Measurements from ENCODE around the gene TTC8.
"Not testable (repeated sequence)": the region's sequence is repeated elsewhere in the genome, so short reads cannot be mapped to it uniquely, and the experiment has no call there.

Gene TTC8

DNA sequence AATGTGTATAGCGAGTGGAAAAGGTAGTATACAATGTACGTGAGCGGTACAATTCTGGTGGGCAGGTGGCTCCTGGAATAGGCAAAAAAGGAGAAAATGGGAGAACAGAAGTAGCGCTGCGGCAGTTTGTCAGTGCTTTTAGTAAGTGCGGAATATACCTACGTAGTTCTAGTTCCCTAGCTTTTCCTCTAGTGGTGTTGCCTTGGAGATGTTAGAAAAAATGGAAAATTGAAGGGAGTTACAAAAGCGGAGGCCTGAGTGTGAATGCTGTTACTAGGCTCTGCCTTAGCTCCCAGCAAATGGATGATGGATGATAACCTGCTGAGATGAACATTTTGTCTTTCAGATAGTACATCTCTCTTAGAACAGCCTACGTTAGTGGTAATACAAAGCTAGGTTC, 1.1 kb downstream of the TTC8 start:
- no peak for DNase-seq

DNA sequence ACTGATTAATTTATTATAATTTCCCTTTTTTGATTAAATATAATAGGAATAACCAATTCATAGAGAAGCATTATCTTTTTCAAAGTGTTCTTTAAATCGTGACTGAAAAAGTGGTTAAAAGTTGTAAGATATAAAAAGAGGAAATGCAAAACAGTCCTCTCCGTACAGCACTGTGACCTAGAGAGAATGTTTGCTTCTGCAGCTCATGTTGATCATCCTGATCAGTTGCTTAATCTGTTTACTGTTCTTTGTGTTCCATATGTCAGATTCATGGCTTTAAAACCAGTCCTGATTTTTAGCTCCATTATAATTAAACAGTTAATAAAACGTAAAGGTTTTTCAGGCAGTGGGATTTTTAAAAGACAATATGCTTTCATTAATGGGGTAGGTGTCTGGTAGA, 4.7 kb downstream of the TTC8 start:
- DNase-seq: no peak

DNA sequence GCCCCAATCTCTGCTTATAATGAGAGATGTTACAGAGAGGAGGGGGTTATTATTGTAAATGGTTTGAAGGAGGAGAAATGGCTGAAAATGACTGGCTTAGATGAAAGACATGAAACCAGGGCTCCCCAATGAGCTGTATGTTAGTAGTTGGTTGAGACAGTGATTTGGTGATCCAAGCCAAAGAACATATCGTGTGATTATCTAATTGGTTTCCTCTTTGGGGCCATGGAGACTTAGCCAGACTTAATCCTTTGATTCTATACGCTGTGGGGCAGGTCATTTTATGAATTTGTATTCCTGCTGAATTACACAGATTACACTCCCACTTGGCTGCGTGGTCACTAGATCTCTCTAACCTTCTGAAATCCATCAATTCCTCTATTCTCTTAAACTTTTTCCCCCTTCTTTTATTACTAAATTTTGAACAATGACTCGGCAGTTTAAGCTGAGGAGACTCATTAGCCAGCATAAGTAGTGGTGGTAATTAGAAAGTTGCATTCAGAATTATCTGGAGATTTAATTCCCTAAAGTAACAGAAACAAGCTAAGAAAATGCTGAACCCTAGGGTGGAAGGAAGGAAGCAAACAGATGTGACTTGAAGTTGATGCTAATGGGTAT, 5.3 kb downstream of the TTC8 start:
- DNase-seq: no peak

DNA sequence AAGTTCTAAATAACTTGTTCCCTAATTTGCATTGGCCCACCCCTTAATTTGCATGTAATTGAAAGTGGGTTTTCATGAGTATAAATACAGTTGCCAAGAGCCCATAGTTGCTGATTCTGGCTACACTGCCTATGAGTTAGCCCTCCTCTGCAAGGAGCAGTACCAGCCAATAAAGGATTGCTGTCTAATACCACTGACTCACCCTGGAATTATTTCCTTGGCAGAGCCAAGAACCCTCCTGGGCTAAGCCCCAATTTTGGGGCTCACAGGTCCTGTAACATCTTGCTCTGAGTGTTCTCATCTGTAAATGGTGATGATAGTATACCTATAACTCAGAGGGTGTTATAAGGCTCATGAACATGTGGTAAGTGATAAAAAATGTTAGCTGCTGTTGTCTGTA, 6.8 kb downstream of the TTC8 start:
- no peak for DNase-seq

DNA sequence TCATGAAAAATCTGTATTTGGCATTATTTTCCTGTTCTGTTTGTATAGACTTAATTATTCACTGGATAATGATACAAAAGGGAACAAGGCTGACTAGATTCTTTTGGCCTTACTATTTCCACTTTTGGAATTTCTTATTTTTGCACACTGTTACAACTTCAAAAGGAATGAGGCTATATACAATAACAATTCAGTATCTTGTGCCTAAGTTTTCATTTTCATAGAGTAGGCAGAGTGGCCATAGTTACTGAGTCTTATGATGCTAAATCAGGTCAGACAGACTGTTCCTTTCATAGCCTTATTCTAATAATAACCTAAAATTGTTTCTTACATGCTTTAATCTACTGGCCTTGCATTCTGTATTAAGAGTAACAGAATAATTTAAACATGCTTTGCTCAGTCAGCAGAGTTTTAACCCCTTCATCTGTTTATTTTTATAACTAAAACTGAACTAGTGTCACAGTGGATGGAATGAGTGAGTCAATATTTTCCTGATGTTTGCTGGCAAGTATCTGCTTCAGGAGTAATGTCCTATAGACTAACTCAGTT, 10.5 kb downstream of the TTC8 start:
- no peak for DNase-seq

DNA sequence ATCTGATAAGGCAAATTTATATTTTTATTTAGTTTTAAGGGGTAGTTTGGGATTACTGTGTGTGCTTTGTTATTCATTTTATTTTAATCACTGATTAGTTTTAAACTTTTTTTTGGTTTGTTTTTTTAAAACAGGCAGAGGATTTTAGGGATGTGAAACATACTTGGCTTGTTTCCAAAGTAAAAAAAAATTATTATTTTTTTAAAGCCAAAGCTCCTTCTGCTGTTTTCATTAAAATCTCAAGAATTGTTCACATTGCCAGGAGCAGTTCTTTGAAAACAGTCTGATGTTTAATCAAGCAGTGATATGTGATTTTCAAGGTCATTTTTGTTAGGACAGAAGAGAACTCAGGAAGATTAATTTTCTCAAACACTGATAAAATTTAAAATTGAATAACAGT, 11.2 kb downstream of the TTC8 start:
- DNase-seq: no peak

DNA sequence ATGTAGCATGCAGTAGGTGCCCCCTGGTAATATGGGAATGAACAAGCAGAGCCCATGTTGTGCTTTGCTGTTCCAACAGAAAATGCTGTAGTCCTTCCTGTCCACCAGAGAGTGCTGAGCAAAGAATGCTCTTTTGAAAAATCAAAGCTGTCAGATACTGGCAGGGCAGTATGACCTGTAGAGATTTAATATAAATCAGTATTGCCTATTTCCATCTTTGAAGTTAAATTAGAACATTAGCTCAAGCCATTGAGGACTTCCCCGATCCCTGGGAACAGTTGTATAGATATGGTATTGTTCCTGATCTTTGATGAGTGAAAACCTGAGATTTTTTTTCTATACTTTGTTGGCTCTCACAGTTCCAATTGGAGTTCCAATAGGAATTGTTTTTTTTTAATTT, 13.0 kb downstream of the TTC8 start:
- no peak for DNase-seq

DNA sequence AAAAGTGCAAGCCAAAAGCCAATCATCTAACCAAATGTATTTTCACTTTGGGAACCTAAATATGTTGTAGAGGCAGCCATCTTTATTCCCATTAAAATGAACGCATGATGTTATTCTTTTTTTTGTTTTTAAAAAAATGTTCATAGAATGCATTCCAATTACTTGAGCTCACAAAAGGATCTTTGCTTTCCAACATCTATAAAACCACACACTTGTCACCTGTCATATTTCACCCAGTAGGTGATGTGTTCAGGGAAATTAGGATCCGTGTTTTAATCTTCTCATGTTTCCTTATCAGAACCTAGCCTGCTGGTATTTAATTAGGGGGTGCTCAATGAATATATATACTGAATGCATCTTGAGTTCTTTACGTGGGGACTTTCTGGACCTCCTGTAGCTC, 13.6 kb downstream of the TTC8 start:
- DNase-seq: no peak

DNA sequence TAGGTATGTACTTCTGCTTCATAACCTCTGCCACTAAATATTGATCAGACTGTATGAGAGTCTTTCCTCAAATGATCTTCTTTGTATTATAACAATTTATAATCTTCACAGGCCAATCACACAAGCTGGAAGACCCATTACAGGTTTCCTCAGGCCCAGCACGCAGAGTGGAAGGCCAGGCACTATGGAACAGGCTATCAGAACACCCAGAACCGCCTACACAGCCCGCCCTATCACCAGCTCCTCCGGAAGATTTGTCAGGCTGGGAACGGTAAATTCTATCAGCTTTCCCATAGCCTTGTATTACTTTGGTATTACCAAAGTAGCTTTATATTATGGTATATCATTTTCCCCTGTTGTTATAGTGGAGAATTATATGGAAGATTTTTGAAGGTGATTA, 16.5 kb downstream of the TTC8 start:
- DNase-seq: no peak

DNA sequence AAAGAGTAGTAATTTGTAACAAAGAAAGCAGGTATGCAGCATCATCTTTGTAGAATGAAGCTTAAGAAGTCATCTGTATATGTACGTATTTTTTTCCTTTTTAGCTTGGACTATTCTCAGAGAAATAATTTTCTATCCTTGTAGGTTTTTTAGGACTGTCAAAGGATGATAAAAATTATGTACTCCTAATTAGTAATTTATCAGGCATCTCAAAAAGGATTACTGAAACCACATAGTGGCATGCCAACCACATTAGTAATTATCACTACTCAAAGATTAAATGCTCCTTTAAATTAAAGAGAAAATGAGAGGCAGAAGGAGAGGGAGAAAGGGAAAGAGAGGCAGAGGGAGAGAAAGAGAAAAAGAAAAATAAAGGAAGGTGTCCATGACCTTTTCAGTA, 17.3 kb downstream of the TTC8 start:
- no peak for DNase-seq

DNA sequence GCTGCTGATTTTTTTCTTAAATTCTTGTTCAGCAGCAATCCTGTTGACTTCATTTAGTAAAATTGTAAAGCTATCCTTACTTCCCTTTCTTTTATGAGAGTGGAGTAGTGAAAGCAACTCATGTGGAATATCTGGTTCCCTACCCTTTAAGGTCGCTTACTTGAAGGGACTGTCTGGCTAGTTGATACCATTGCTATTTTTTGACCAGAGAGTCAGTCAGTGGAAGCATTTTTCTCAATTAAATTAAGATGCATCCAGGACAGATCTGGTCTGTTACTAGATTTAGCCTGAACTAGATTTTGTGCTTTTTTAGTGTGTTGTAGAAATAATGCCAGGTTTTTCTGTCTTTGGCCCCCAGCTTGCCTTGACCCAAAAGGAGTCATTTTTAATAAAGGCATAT, 18.0 kb downstream of the TTC8 start:
- DNase-seq: no peak

DNA sequence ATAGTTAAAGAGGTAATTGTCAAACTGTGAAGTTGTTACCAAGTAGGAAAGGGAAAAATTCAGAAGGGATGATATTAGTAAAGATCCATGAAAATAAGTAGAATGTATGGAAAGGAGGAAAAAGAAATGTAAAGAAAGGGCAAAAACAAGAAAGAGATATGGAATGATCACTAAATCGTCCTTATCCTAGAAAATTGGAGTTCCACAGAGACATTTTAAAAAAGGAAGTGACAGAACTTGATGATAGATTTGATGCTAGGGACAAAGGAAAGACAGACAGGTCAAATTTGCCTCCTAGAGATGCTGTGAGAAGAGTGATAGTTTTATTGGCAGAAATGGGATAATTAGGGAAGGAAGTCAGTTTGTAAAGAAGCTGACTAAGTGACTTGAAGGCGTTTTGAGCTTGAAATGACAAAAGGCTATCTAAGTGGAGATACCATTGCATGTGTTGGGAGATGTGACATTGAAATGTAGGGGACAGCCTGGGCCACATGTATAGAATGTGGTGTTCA, 20.6 kb downstream of the TTC8 start:
- no peak for DNase-seq

DNA sequence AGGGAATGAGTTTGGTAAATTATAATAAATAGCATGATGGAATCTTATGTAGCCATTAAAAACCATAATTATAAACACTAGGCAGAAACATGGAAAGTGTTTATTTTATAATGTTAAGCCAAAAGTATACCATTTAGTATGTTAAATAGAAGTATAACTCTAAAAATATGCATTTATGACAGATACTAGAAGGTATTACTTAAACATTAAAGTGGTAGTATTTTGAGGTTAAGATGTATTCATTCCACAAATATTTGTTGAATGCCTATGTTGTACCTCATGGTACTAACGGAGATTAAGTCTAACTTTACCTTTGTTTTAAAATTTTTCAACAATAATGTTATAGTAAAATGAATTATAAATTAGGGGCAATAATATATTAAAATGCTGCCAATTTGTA, 24.1 kb downstream of the TTC8 start:
- DNase-seq: no peak

DNA sequence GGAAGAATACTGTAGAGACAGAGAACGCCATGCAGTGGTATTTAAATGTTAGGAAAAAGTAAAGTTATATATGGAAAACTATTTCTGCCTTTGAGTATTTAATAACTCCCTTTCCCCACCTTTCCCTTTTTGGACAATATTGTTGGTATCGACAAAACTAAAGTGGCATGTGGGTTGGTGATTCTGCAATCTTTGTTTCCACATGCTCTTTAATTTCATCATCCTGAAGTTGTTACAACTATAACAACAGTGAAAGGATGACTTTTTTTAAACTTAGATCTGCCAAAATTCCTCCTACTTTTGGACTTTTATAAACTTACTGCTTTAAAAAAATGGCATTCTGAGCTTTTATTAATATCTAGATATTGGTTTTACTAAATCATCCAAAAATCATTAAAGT, 25.3 kb downstream of the TTC8 start:
- DNase-seq: no peak

DNA sequence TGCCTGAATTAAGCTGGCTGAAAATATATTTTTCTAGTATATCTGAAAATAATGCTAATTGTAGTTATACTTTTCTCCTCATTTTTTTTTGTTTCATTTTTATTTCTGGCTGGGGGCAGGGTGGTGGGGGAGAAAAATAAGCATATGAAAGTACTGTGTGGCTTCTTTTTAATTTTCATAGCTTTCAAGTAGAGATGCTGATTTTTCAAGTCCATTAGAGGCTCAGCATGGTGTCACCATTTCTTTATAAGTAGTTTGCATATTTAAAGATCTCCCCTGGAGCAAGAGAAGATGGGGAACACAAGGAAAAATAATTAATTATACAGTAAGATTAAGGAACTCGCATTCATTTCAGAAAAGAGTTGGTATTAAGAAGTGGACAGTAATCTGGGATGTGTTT, 27.1 kb downstream of the TTC8 start:
- no peak for DNase-seq

DNA sequence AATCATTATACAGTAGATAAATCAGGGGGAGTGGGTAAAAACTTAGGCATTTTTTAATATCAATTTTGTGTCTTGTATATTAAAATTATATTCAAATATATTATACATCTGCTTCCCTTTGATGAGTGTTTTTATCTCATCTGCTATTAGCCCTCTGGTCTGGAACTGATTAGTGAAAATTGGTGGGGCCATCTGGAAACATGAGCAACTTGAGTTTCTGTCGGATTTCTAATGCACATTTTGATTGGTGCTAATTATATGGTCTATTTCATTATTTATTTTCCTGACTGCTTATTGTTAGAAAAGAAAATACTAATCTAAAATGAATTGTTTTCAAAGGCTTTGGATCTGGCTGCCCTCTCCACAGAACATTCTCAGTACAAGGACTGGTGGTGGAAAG, 28.2 kb downstream of the TTC8 start:
- DNase-seq: no peak

DNA sequence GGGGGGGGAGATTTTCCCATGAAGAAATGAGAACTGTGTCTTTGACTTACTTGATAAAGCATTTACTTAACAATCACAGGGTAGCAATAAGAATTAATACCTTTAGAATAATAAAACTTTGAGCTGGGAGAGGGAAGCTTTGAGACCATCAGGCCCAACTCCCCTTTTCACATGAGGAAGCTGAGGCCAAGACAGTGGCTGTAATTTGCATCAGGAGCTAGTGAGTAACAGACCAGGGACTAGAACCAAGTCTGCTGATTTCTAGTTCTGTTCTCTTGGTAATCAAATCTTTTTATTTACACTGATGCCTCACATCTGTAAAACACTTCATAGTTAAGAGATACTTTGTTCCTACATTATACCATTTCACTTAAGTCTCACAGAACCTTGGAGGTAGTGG, 28.7 kb downstream of the TTC8 start:
- DNase-seq: no peak

DNA sequence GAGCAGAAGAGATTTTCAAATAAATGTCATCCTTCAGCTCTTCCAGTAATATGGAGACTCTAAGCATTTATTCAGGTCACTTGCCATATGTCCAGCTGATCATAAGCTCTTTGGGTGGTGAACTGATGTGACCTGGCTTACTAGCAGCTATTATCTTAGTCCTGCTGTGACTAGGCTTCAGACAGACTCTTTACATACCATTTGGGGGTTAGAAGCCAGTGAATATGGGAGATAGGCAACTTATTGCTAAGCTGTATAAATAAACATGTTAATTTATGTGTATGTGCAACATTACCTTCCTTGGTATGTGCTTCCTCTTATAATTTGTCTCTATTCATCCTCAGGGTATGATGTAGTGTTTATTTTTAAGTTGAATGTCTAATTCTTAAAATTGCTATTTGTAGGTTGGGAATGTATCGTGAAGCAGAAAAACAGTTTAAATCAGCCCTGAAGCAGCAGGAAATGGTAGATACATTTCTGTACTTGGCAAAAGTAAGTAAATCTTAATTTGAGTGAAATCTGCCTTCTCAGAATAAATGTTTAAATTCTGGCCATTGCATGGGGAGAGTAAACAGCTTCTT, 32.4 kb downstream of the TTC8 start:
- no peak for DNase-seq

DNA sequence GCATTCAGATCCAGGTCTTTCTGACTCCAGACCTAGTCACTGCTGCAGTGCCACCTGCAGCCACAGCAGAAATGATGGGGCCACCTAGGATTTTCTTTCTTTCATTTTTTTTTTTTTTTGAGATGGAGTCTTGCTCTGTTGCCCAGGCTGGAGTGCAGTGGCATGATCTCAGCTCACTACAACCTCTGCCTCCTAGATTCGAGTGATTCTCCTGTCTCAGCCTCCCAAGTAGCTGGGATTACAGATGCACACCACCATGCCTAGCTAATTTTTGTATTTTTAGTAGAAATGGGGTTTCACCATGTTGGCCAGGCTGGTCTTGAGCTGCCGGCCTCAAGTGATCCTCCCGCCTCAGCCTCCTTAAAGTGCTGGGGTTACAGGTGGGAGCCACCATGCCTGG, 33.4 kb downstream of the TTC8 start:
- DNase-seq: not testable (repeated sequence)

DNA sequence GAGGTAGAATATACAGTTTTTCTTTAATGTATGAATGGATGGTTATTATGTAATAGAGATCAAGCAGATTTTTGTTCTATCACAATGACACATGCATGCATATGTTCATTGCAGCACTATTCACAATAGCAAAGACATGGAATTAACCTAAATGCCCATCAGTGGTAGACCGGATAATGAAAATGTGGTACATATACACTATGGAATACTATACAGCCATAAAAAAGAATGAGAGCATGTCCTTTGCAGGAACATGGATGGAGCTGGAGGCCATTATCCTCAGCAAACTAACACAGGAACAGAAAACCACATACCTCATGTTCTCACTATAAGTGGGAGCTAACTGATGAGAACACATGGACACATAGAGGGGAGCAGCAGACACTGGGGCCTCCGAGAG, 34.7 kb downstream of the TTC8 start:
- not testable (repeated sequence) for DNase-seq

DNA sequence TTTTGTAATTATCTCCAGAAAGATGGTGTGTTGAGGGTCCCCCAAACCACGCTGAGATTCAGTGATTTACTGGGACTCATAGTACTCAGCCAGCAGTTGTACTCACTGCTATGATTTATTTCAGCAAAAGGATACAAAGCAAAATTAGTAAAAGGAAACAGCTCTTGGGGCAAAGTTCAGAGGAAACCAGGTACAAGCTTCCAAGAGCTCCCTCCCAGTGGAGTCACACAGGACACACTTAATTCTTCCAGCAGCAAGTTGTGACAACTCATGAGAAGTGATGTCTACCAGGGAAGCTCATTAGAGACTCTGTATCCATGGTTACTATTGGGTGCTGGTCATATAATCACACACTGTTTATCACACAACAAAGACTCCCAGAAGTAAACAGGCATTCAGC, 38.7 kb downstream of the TTC8 start:
- DNase-seq: no peak

DNA sequence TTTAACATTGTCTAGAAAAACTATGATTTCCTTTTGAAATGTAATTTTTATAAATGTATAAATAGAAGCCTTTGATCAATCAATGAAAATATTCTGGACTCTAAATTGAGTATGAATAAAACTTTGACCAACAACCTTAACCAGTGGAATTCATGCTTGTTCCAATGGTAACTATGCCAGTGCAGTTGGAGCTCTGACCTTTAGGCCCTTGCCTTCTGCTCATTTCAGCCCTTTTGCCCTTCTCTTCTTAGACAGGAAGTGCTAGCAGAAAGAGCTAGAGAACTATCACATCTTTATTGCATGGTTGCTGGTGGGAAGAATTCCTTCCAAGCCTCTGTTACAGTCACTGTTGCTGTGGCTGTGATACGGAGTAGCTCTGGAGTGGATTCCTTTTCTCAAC, 39.7 kb downstream of the TTC8 start:
- DNase-seq: no peak

DNA sequence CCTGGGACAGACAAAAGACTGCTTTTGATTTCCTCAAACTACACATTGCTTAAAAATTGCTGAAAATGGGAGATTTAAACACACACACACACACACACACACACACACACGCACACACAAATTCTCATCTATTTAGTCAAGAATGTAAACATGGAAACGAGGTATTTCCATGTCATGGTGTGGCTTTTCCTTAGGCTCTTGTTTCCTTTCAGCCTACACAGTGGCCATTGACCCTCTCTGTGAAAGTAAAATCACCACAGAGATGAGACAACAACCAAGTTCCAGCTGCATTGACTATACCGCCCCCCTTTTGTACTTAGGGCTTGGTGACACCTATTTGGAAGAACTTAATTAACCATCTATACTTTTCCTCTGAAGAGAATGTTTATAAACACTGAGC, 41.9 kb downstream of the TTC8 start:
- no peak for DNase-seq

DNA sequence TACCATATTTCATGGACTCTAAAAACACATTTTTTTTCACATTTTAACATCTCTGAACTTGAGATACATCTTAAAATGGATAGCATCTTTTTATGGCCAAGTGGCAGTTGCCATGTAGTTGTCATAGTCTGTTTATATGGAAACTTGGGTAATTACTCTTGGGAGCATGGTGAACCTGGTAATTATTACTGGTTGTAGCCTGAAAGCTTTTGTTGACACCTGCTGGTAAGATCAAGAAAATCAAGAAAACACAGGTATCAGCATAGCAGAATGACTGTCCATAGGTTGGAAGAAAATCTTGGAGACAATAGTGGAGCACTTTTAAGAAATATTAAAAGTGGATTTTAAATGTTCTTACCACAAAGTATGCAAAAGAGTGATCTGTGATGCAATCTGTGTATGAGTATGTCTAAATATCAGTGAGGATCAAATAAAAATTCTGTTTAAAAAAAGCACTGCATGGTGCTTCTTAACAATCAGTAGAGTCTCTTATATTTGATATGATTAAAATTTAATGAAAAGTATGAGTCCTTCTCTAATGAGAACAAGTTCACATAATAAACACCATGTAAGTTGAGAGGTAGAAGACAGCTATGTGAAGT, 44.2 kb downstream of the TTC8 start:
- no peak for DNase-seq

DNA sequence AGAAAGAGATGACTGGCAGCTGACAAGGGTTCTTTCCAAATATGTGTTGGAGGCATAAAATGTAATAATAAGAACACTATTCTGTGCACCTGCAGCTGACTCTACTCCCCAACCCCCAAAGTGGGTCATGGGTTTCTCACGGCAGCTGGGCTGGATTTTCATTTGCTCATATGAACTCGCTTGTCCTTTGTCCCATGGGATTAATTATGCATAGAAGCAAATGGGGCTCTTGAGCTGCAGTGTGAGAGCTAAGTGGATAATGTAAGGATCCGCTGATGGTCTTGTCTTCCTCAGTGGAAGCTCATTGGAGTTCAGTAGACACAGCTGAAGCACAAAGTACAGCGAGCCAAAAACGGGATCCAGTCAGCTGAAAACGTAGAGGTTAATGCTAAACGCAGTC, 46.3 kb downstream of the TTC8 start:
- DNase-seq: no peak
